GM18858 (cell line): Measurements from ENCODE around the gene SYNDIG1L.

Experiments used
- ATAC-seq: cut with Tn5 transposase; IDR thresholded peaks from one replicate; pipeline ENCODE4 v1.9.1; 2021; ENCODE audit not compliant: unreplicated experiment

The SYNDIG1L gene

DNA sequence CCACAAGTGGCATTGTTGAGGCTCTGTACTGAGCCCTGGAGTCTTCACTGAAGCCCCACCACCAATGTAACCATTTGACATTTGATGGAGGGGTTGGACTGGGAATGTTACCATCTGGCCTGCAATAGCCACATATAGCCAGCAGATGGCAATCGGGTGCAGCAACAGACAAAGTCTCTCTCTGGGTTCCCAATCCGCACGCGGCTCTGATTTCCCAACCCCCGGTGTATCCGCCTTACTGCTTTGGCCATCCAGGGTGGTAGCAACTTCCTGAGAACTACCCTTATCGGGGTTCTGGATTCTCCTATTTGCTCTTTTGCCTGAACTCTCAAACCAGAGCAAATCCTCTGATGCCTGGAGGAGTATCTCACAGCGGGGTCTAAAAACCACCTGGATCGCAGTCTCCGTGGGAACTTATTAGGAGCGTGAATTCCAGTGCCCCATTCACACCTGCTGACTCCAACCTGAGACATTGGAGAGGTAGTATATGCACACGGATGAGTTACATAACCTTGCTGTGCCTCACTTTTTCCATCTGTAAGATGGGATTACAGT is 63.6 kb downstream of the SYNDIG1L start:
- no peak for ATAC-seq

DNA sequence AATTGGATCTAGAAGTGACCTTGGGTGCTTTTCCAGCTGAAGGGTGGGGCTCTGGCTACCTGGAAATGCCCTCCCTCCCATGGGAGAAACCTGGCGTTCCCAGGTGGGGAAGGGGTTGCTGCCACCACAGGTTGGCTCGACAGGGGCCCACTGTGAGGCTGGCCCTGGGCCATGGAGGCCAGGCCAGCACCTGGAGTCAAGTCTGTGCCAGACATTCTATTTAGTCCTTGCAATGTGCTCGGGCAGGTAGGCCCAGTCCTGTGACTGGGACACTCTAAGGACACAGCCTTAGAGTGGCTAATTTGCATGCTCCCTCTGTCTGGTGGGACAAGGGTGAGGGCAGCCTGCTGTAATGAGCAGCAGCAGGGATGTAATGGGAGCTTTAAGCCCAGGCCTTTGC is 65.8 kb downstream of the SYNDIG1L start:
- no peak for ATAC-seq

DNA sequence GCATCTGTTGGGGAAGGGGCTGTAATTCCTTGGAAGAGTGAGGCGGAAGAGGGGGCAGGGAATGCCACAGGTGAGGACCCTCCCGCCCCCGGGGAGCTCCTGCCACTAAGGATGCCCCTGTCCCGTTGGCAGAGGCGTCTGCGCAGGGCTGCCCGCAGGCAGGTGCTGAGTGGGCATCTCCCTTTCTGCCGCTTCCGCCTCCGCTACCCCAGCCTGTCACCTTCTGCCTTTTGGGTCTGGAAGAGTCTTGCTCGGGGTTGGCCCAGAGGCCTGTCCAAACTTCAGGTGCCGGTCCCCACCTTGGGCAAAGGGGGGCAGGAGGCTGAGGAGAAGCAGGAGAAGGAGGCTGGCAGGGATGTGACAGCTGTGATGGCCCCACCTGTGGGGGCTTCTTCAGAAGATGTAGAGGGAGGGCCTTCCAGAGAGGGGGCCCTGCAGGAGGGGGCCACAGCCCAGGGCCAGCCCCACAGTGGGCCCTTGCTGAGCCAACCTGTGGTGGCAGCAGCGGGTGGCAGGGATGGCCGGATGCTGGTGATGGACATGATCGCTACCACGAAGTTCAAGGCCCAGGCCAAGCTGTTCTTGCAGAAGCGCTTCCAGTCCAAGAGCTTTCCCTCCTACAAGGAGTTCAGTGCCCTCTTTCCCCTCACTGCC is 67.7 kb downstream of the SYNDIG1L start:
- ATAC-seq, result no peak

DNA sequence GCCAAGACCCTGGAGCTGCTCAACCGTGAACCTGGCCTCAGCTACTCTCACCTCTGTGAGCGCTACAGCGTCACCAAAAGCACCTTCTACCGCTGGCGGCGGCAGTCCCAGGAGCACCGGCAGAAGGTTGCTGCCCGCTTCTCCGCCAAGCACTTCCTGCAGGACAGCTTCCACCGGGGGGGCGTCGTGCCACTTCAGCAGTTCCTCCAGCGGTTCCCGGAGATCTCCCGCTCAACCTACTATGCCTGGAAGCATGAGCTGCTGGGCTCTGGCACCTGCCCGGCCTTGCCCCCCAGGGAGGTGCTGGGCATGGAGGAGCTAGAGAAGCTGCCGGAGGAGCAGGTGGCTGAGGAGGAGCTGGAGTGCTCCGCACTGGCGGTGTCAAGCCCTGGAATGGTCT is 68.4 kb downstream of the SYNDIG1L start:
- ATAC-seq, result no peak

DNA sequence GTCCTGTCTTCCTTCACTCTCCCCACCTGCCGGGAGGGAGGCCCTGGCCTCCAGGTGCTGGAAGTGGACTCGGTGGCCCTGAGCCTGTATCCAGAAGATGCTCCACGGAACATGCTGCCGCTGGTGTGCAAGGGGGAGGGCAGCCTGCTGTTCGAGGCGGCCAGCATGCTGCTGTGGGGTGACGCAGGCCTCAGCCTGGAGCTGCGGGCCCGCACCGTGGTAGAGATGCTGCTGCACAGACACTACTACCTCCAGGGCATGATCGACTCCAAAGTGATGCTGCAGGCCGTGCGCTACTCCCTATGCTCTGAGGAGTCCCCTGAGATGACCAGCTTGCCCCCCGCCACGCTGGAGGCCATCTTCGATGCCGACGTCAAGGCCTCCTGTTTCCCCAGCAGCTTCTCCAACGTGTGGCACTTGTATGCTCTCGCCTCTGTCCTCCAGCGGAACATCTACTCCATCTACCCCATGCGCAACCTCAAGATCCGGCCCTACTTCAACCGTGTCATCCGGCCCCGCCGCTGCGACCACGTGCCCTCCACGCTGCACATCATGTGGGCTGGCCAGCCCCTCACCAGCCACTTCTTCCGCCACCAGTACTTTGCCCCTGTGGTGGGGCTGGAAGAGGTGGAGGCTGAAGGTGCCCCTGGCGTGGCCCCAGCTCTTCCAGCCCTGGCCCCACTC is 69.0 kb downstream of the SYNDIG1L start:
- ATAC-seq, result no peak
